ENCODE results near the gene IRAK1. TPM values are rescaled to one million over a fixed set of nuclear protein-coding genes. Genes with fewer than 3 reads are reported as not detected.
"Not testable (repeated sequence)": the region's sequence is repeated elsewhere in the genome, so short reads cannot be mapped to it uniquely, and the experiment has no call there.

Gene IRAK1
- polyA plus RNA-seq, 1 experiment: 42.6 TPM

- ChIA-PET CTCF (interaction anchor here (0.8 kb wide), 1 partner anchor 20 kb away, joined by 4 read pairs; no protein-coding TSS in a partner anchor), POLR2A (interaction anchor here (0.6 kb wide), 1 partner anchor 59 kb away, joined by 4 read pairs; no protein-coding TSS in a partner anchor)
- H3K4me3 ChIP-seq (ENCODE audit: low read depth, low read length): no peak overlapping the region
- H3K27me3 ChIP-seq (ENCODE audit: control insufficient read depth, insufficient read depth, low read length): no peaks in the 10 kb centered on the region
- TF ChIP-seq CTCF (IDR thresholded peaks at IDR 0.05; ENCODE audit: insufficient read depth, low read depth, low read length): no peak
- no peak for DNase-seq (ENCODE audit: low read depth)
- H3K36me3 ChIP-seq (ENCODE audit: control insufficient read depth, insufficient read depth, low read length): no peaks in the 10 kb centered on the region
Observed at GRCh38 chrX:153981771-153982533, 37.8 kb downstream of the IRAK1 start.

- Histone ChIP-seq H3K4me3 (ENCODE audit: low read depth, low read length) (no peak overlapping the region), H3K36me3 (ENCODE audit: control insufficient read depth, insufficient read depth, low read length) (no peaks in the 10 kb centered on the region), H3K27me3 (ENCODE audit: control insufficient read depth, insufficient read depth, low read length) (no peaks in the 10 kb centered on the region)
- ChIA-PET CTCF (interaction anchor here (0.8 kb wide), 1 partner anchor 21 kb away, joined by 4 read pairs; no protein-coding TSS in a partner anchor), POLR2A (interaction anchor here (0.6 kb wide), 1 partner anchor 59 kb away, joined by 4 read pairs; no protein-coding TSS in a partner anchor)
- TF ChIP-seq CTCF (IDR thresholded peaks at IDR 0.05; ENCODE audit: insufficient read depth, low read depth, low read length): no peak
- no peak for DNase-seq (ENCODE audit: low read depth)
Observed at GRCh38 chrX:153981231-153981630, 38.5 kb downstream of the IRAK1 start.

GRCh38 chrX:153980394-153980793 lies 39.3 kb downstream of the IRAK1 start:
- CTCF ChIA-PET; H3K36me3 ChIP-seq (ENCODE audit: control insufficient read depth, insufficient read depth, low read length); H3K4me3 ChIP-seq (ENCODE audit: low read depth, low read length); DNase-seq (ENCODE audit: low read depth); H3K27me3 ChIP-seq (ENCODE audit: control insufficient read depth, insufficient read depth, low read length): not testable (repeated sequence)
- POLR2A ChIA-PET: interaction anchor here (0.8 kb wide), 1 partner anchor 60 kb away, joined by 11 read pairs; no protein-coding TSS in a partner anchor

- Histone ChIP-seq H3K27me3 (ENCODE audit: control insufficient read depth, insufficient read depth, low read length) (no peaks in the 10 kb centered on the region), H3K36me3 (ENCODE audit: control insufficient read depth, insufficient read depth, low read length) (no peaks in the 10 kb centered on the region), H3K4me3 (ENCODE audit: low read depth, low read length) (no peak overlapping the region)
- TF ChIP-seq CTCF (IDR thresholded peaks at IDR 0.05; ENCODE audit: insufficient read depth, low read depth, low read length): no peak
- CTCF ChIA-PET: interaction anchor here (0.9 to 1.5 kb wide), 2 partner anchors 39 to 41 kb away, joined by 3 to 7 read pairs; no protein-coding TSS in a partner anchor
- POLR2A ChIA-PET: no interaction called here
- DNase-seq (ENCODE audit: low read depth): no peak
Observed at GRCh38 chrX:153974726-153975286, 44.9 kb downstream of the IRAK1 start.

GRCh38 chrX:153974003-153974725 lies 45.5 kb downstream of the IRAK1 start:
- no peaks in the 10 kb centered on the region for H3K36me3 ChIP-seq (ENCODE audit: control insufficient read depth, insufficient read depth, low read length)
- ChIA-PET POLR2A (no interaction called here), CTCF (interaction anchor here (0.5 to 1.5 kb wide), 3 partner anchors 39 to 163 kb away, joined by 3 to 7 read pairs (median 3); no protein-coding TSS in a partner anchor)
- H3K4me3 ChIP-seq (ENCODE audit: low read depth, low read length): no peak overlapping the region
- H3K27me3 ChIP-seq (ENCODE audit: control insufficient read depth, insufficient read depth, low read length): no peaks in the 10 kb centered on the region
- no peak for TF ChIP-seq CTCF (IDR thresholded peaks at IDR 0.05; ENCODE audit: insufficient read depth, low read depth, low read length)
- DNase-seq (ENCODE audit: low read depth): no peak

Data from BJ (cell line).